Measurements from ENCODE around the gene CNRIP1.

The CNRIP1 gene

DNA sequence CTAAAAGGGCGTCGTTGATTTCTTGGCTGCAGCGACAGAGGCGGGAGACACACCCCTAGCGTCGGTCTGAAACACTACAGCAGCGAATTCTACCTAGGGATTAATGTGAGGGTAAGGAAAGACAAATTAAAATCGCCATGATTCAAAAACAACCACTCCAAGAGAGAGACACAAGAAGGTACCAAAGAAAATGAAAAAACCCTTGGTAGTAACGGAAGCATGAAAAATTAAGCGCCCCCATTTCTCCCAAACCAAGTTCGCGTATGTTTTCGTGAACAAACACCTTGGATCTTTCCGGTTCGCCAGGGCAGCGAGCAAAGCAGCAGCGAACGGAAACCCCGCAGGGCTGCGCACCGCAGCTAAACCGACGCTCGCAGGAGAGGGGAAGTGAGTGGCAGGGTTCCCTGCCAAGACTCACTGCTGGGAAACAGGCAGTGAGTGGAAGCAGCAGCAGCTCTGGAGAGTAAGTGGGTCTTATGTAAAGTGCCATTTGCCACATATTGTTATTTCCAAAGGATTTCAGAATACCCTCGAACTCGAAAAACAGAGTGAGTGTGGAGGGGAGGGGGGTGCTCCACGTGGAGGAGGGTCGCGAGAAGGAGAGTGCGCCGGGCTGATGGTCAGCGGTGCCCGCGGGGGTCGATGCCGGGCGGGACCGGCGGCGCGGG lies 68.4 kb downstream of the CNRIP1 start:
- DNase-seq (ENCODE audit: low read depth in 3 of 3), result peak; percentile 25 to 63 (median 59)

- no peak for DNase-seq (ENCODE audit: low read depth in 3 of 3)
Measured at GRCh38 chr2:68250652-68251186, 69.0 kb downstream of the CNRIP1 start.

DNA sequence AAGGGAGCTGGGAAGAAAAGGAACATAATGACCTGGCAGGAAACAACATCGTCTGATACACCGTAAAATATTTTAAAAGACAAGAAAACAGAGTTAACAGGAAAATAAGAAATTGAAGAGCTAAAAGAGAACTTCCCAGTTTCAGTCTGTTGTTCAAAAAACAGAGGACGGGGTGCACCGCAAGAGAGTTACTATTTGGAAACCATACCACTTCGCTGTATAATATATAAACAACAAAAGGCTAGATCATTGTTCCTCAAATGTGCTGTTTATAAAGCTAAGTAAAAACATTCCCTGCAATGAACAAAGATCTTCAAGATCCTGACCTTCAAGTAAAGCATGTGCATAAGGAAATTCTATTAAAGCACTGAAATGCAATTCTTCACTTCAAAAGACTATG lies 69.6 kb downstream of the CNRIP1 start:
- DNase-seq (ENCODE audit: low read depth in 3 of 3), result no peak

DNA sequence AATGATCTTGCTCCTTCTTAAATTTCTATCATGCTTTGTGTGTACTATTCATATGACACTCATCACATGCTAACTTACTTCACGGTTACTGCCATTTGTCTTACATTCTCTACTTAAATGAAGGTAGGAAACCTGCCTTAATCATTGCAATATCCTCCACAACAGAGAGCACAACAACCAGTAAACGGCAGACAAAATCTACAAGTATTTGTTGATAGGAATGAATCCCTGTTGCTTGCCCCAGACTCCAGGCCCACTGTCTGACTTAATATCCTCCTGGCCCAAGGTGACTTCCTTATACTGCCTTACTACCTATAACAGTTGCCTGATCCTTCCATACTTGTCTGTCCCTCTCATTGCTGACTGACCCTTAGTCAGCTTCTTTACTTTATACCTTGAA lies 70.9 kb downstream of the CNRIP1 start:
- DNase-seq (ENCODE audit: low read depth in 3 of 3), result no peak

- DNase-seq (ENCODE audit: low read depth in 3 of 3), result no peak
Measured at GRCh38 chr2:68248361-68248760, 71.4 kb downstream of the CNRIP1 start.

DNA sequence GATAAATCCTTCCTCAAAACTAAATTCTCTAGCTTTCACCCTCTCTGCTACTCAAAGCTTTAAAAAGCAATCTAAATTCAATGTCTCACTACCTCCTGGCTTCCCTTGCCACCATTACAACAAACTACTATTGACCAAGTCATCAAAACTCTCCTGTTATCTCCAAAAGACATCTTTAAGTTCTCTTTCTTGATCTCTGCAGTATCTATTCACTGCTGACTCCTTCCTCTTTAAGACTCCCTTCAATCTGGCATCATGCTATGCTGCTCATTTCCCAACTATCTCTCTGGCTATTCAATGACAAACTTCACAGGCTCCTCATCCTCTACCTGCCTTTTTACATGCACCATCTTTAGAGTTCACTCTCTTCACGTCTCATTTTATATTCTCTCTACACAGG lies 73.4 kb downstream of the CNRIP1 start:
- no peak for DNase-seq (ENCODE audit: low read depth in 3 of 3)

GRCh38 chr2:68245672-68246071 lies 74.1 kb downstream of the CNRIP1 start:
- DNase-seq (ENCODE audit: low read depth in 3 of 3), result no peak

- DNase-seq (ENCODE audit: low read depth in 3 of 3), result no peak
Measured at GRCh38 chr2:68245066-68245465, 74.7 kb downstream of the CNRIP1 start.

DNA sequence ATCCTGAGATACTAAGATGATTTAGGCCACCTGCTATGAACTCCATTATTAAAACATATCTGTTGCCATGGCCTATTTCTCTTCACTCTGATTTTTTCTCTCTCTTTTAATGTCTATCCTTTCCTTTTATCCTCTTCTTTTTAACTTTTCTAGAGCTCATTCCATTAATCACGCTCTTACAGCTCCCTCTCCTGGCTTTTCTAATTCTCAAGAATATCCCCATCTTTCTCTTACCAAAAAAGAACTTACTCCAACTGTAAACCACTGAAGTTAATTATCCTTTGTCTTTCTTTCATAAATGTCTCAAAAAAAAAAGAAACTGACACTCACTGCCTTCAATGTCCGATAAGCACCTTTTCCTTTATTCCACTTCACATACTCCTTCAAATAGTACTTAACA lies 75.3 kb downstream of the CNRIP1 start:
- DNase-seq (ENCODE audit: low read depth in 3 of 3), result no peak
